Measurements from ENCODE around the gene CCDC15.
"Not testable (repeated sequence)": the region's sequence is repeated elsewhere in the genome, so short reads cannot be mapped to it uniquely, and the experiment has no call there.

The CCDC15 gene

DNA sequence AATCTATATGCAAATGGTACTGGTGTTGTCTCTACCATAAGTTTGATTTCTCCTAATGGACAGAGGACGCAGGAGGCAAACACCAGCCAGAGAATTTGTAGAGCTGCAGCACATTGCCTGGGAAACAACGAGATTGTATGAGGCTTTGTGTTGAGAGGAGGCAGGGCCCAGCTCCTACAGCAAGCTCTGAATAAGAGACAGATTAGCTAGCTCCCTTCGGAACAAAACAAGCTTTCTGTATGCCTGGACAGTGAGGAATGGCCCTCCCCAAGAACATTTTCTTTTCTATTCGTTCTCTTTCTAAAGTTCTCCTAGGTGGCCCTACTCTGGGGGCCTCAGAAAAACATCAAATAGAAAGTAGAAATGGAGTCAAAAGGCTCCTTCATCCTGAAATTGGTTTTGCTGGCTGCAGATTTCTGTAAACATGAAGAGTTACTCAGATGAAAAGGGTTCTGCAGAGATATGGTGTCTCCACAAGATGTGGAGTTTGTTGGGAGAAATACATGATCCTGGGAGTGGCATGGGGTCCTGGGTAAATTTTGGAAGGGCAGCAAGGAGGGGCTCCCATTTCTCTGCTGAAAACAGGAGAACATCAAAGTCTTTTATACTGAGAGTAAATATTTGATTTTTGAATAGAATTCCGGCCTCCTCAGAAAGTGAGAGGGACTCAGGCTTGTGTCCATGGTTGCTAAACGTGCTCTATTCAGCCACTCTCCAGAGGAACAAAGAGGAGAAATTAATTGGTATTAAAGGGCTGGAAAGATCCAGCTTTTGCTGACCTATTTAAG lies 11.3 kb upstream of the CCDC15 start:
- no peak for DNase-seq

DNA sequence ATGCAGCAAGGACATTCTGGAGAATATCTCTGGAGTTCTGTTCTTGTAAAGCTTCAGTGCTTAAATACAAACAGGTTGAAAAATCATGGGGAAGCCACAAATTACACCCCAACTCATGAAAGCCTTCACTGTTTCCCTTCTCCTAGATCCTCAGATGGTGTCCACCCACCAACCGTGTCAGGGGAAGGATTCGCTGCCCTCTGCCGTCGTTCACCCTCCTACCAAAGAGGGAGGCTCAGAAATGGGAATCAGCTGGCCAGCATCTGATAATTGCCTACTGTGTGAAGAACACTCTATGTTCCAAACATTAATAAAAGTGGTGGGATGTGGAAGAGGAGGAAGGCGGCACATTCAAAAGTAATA lies 10.8 kb upstream of the CCDC15 start:
- DNase-seq = no peak

DNA sequence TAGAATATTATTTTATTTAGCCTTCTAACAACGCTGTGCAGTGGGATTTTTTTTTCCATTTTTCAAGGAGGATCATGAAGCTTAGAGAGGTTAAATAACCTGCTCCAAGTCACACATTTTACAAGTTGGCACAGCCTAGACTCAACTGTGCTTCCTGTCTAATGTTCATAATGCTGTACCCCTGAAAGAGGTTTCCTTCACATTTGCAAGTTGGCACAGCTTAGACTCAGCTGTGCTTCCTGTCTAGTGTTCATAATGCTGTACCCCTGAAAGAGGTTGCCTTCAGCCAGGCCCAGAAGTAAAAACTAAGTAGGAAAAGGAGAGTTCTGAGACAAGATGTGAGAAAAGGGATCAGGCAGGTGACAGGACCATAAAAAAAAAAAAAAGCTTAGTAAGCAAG lies 10.3 kb upstream of the CCDC15 start:
- no peak for DNase-seq

DNA sequence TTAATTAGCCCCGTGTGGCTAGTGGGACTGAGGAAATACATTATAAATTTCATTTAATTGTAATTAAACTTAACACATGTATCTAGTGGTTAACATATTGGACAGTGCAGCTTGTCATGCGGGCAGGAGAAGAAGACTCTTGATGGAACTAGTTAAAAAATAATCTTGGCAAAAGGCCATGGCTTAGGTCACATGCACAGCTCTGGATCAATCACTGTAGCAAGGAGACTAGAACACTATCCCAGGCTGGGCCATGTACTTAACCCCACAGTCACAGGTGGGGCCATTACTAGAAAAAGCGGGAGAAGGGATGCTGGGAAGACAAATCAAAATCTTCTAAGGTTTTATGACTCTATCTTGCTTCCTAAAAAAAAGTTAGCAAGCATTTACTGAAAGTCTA lies 9.4 kb upstream of the CCDC15 start:
- DNase-seq = no peak

- DNase-seq = no peak
These were observed 8.2 kb upstream of the CCDC15 start for GRCh38 chr11:124945826-124946225.

DNA sequence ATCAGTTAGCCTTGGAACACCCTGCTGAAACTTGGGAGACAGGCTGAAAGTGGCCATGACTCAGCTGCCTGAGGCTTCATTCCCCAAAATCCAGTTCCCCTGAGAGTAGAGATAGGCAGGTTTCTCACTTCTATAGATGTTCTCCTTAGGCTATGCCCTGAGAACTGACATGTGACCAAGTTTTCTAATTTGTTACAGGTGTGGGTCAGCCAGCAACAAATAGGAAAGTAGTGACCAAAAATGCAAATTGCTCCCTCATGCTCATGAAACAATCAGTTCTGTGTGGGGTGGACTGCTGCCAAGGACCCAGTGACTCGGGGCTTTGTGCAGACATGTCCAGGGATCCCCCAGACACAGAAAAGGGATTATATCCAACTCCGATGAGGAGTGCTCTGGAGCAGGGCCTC lies 7.3 kb upstream of the CCDC15 start:
- DNase-seq = no peak

DNA sequence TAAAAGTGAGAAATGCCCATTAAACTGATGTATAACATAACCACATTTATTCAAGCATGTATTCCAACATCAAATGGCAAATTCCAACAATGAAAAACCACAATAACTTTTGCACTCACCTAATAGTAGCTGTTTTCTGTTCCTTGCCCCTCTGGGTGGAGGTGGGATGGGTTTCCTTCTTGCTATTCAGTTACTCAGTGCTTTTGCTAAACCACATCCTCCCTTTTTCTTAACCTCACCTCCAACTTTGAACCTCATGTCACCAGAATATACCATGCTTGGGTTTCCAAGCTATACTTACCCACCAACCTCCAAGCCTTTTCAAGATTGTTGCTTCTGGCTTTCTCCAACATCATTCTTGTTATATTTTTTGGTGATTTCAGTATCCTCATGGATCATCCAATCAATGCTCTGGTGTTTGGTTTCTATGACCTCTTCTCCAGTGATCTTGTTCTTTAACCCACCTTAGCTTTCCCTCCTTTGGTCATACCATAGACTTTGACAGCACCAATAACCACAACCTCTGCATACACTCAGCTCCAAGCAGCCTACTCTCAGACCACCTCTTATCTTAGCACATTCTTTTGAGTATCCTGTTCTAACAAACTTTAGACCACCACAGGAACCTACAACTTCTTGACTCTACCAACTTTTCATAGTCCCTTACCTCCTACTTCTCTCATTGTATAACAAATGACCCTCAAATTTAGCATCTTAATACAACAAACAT lies 3.2 kb upstream of the CCDC15 start:
- DNase-seq = no peak

GRCh38 chr11:124951341-124951740 lies 2.7 kb upstream of the CCDC15 start:
- no peak for DNase-seq

GRCh38 chr11:124954590-124954955 lies 571 bp downstream of the CCDC15 start:
- DNase-seq = no peak

DNA sequence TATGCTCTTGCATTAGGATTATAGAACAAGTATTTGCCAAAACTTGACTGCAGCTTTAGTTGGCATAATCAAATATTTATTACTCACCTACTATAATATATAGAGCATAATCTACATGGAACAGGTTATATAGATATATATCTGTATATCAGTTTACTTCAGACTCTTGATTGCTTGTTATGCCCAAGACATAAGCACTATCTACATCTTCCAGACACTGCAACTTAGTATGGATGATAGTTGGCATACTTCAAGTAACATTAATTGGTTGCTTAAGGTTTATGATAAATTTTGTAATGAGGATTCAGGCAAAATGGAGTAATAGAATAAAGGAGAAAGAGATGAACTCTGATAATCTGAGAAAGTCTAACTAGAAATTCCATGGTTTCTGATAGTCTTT lies 1.0 kb downstream of the CCDC15 start:
- DNase-seq = no peak

DNA sequence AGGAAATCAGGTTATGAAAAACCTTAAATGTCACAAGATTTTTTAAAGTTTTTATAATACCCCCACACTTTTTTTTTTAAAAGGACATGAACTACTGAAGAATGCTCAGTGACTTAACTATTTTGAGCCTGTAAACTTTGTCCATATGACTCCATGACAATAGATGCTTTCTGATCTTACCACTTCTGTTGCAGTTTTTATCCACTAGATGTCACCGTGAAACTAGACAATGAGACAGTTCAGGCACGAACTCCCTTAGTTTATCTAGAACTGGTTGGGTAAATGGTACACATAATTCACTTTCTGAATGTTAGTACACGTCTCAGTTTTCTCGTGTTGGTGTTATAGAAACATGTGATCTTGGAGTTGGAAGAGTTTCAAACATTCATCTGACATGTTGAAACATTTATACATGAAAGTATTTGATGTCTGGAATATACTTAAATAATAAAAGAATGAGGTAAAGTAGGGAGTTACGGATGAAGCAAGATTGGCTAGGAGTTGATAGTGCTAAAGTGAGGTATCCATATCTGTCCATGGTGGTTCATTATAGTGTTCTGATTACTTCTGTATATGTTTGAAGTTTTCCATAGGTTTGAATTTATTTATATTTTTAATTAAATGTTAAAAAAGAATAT lies 8.1 kb downstream of the CCDC15 start:
- DNase-seq = peak; percentile 38

DNA sequence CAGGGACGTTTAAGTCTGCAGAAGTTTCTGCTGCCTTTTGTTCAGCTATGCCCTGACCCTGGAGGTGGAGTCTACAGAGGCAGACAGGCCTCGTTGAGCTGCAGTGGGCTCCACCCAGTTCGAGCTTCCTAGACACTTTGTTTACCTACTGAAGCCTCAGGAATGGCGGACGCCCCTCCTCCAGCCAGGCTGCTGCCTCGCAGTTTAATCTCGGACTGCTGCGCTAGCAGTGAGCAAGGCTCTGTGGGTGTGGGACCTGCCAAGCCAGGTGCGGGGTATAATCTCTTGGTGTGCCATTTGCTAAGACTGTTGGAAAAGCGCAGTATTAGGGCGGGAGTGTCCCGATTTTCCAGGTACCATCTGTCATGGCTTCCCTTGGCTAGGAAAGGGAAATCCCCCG lies 14.2 kb downstream of the CCDC15 start:
- DNase-seq = not testable (repeated sequence)

DNA sequence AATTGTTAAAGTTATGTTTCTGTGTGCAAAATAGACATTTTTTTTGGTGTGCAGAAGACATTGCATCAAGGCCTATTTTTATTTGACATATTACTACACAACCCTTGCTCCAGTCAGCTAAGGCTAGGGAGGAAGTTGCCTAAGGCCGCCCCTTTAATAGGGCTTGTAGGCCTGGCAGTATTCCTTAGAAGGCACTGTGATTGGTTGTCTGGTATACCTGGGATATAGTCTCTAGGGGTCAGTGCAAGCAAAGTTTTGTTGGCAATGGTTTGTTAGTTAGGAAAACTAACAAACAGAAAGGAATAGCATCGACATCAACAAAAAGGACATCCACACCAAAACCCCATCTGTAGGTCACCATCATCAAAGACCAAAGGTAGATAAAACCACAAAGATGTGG lies 16.9 kb downstream of the CCDC15 start:
- no peak for DNase-seq

GRCh38 chr11:124971810-124972209 lies 17.8 kb downstream of the CCDC15 start:
- no peak for DNase-seq

- DNase-seq = no peak
These were observed 22.5 kb downstream of the CCDC15 start for GRCh38 chr11:124976531-124976930.

GRCh38 chr11:124977006-124977405 lies 23.0 kb downstream of the CCDC15 start:
- no peak for DNase-seq

- DNase-seq = no peak
These were observed 24.3 kb downstream of the CCDC15 start for GRCh38 chr11:124978316-124978715.

- no peak for DNase-seq
These were observed 28.0 kb downstream of the CCDC15 start for GRCh38 chr11:124982043-124982442.

GRCh38 chr11:124983674-124984511 lies 29.9 kb downstream of the CCDC15 start:
- no peak for DNase-seq

- no peak for DNase-seq
These were observed 30.5 kb downstream of the CCDC15 start for GRCh38 chr11:124984512-124984854.

- no peak for DNase-seq
These were observed 33.1 kb downstream of the CCDC15 start for GRCh38 chr11:124987096-124987495.

DNA sequence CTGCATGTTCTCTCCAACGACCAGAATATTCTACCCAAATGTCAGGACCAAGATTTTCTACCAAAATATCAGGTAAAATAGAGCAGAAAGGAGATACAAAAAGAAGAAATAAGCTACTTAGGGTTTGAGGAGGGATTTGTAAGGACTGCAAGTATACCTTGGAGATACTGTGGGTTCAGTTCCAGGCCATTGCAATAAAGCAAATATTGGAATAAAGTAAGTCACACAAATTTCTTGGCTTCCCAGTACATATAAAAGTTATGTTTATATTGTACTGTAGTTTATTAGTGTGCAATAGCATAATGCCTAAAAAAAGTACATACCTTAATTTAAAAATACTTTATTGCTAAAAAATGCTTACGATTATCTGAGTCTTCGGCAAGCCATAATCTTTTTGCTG lies 34.1 kb downstream of the CCDC15 start:
- DNase-seq = no peak

DNA sequence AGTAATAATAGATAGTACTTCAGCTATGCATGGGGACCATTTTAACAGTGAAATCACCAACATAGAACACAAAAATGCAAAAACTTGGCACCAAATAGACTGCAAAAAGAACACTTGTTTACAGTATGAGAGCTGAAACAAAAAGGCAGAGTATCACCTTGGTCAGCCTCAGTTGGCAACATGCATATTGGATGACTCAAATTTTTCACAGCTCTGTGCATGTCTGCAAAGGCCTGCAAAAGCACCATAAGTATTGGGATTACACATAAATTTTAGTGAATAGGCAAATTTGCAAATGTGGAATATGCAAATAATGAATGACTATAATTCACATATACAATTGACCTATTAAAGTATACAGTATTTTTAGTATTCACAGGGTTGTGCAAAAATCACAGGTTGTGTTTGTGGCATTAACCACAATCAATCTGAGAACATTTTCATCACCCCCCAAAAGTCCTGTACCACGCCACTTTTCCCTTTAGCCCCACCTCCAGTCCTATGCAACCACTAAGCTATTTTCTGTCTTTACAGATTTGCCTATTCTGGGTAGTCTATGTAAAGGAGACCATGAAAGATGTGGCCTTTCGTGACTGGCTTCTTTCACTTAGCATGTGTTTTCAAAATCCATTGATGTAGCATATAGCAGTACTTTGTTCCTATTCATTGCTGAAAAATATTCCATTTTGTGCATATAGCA lies 47.2 kb downstream of the CCDC15 start:
- no peak for DNase-seq

Data from NCI-H774 (cell line).